Thyroid gland (tissue), 4 donors: Measurements from ENCODE around the gene IGF2R. TPM values are rescaled to one million over a fixed set of nuclear protein-coding genes. Genes with fewer than 3 reads are reported as not detected.

Experiments
- DNase-seq, 2 donors: peaks; one replicate each; pipeline ENCODE4 v3.0.0-alpha.2; 2019
- H3K27ac ChIP-seq, 3 donors: fragments of 200-600 bp; sonication (generic); 1 replicate in 2 of 3; 2 replicates in 1 of 3; pipeline ENCODE4 v1.5.1; 2016 to 2019; ENCODE audit warnings: mild to moderate bottlenecking in 1 of 3, moderate library complexity in 1 of 3
- H3K27me3 ChIP-seq: fragments of 200-600 bp; sonication (generic); one replicate; pipeline ENCODE4 v1.5.1; 2019
- H3K36me3 ChIP-seq, 2 donors: fragments of 200-600 bp; sonication (generic); one replicate each; pipeline ENCODE4 v1.5.1; 2016 to 2019
- H3K4me1 ChIP-seq, 2 donors: fragments of 200-600 bp; sonication (generic); one replicate each; pipeline ENCODE4 v1.5.1; 2017 to 2019
- H3K4me3 ChIP-seq, 3 donors: fragments of 200-600 bp; sonication (generic); replicated peaks in 1 of 3; 1 replicate in 2 of 3; 2 replicates in 1 of 3; pipeline ENCODE4 v1.5.1; 2016; ENCODE audit warnings: mild to moderate bottlenecking in 1 of 3
- H3K9me3 ChIP-seq: fragments of 200-600 bp; sonication (generic); one replicate; pipeline ENCODE4 v1.5.1; 2017
- POLR2A ChIP-seq, 2 donors: fragments of 450-650 bp; IDR thresholded peaks; one replicate each; pipeline ENCODE4 v1.6.1; 2017; ENCODE audit warnings: antibody characterized with exemption in 2 of 2, mild to moderate bottlenecking in 2 of 2, moderate library complexity in 1 of 2
- WGBS, 2 donors: methylation state at CpG; one replicate each; pipeline ENCODE4 v1.1.5; 2017; 5-methylcytosine and 5-hydroxymethylcytosine counted together
- intact Hi-C: fragments of 100-400 bp; cut with DNase I; formaldehyde crosslinking; loops from one replicate; pipeline ENCODE4 v1.15.1; 2023
- total RNA-seq, 4 donors: library from RNA; depleted of rRNA; stranded (reverse); fragments of >200 nt; gene quantifications; one replicate each; pipeline ENCODE4 v1.2.3, GENCODE V29; 2016
- TF ChIP-seq, protein P1 (sequence below), 6 experiments: fragments of 200-600 bp in 3 of 6; fragments of 450-650 bp in 3 of 6; sonication (generic) in 3 of 6; IDR thresholded peaks; one replicate each; pipeline ENCODE4 v1.5.1; 2016 to 2019; ENCODE audit warnings: antibody characterized with exemption in 6 of 6, mild to moderate bottlenecking in 2 of 6, inconsistent platforms in 1 of 6, moderate library complexity in 1 of 6

Gene IGF2R
- total RNA-seq, 4 donors from 2014 or later, result 82.1 to 104 (median 94.2) TPM

GRCh38 chr6:159981403-159982245 is 12.7 kb downstream of the IGF2R start:
- TF ChIP-seq, protein P1, sequence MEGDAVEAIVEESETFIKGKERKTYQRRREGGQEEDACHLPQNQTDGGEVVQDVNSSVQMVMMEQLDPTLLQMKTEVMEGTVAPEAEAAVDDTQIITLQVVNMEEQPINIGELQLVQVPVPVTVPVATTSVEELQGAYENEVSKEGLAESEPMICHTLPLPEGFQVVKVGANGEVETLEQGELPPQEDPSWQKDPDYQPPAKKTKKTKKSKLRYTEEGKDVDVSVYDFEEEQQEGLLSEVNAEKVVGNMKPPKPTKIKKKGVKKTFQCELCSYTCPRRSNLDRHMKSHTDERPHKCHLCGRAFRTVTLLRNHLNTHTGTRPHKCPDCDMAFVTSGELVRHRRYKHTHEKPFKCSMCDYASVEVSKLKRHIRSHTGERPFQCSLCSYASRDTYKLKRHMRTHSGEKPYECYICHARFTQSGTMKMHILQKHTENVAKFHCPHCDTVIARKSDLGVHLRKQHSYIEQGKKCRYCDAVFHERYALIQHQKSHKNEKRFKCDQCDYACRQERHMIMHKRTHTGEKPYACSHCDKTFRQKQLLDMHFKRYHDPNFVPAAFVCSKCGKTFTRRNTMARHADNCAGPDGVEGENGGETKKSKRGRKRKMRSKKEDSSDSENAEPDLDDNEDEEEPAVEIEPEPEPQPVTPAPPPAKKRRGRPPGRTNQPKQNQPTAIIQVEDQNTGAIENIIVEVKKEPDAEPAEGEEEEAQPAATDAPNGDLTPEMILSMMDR (IDR thresholded peaks at IDR 0.05), result no peak
- no peak for TF ChIP-seq POLR2A (IDR thresholded peaks at IDR 0.05)
- DNase-seq, result peak; percentile 36 to 46
- Histone ChIP-seq H3K36me3 (no peaks in the 10 kb centered on the region), H3K4me3 (no peak overlapping the region), H3K27me3 (no peaks in the 10 kb centered on the region), H3K4me1 (peaks cover 69 to 94% of the 10 kb centered on the region in 2 donors), H3K27ac (peak overlapping the region; percentile 75 to 83 (median 75)), H3K9me3 (no peaks in the 10 kb centered on the region)
- intact Hi-C loops, result no loop called here
- WGBS, 2 donors, result 44 to 49% methylated on average over 15 to 16 of the region's 16 CpGs

GRCh38 chr6:159982731-159983506 is 14.0 kb downstream of the IGF2R start:
- no peak for DNase-seq
- Histone ChIP-seq H3K36me3 (no peaks in the 10 kb centered on the region), H3K27me3 (no peaks in the 10 kb centered on the region), H3K4me3 (no peak overlapping the region), H3K4me1 (peaks cover 64 to 94% of the 10 kb centered on the region in 2 donors), H3K27ac (peak overlapping the region in 2 of 3 donors; percentile 75), H3K9me3 (no peaks in the 10 kb centered on the region)
- intact Hi-C loops, result no loop called here
- 72 to 79% methylated on average over 6 of the region's 6 CpGs for WGBS, 2 donors
- TF ChIP-seq, protein P1 (IDR thresholded peaks at IDR 0.05), result no peak
- no peak for TF ChIP-seq POLR2A (IDR thresholded peaks at IDR 0.05)

DNA sequence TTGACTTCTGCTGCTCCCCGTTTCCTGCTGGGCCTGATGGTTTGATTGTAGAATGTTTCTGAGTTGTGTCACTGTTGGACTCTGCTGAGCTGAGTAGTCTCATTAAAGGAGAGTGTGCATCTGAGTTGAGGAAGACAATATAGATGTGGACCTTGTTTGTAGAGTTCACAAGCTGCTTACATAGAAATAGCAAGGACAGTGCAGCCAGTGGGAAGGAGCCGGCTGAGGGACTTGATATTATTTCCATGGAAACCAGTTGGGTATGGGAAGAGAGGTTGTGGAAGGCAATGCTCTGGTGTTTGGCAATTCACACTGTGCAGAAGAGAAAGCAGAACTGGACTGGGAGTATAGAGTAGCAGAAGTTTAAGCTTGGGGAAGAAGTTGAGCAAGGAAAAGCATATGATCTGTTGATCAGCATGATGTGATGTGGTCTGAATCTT is 14.8 kb downstream of the IGF2R start:
- no peak overlapping the region for H3K4me3 ChIP-seq
- H3K27ac ChIP-seq, result peak overlapping the region in 2 of 3 donors; percentile 13
- intact Hi-C loops, result no loop called here
- no peak for DNase-seq
- 64 to 65% methylated on average over 2 of the region's 2 CpGs for WGBS, 2 donors
- peaks cover 67 to 94% of the 10 kb centered on the region in 2 donors for H3K4me1 ChIP-seq
- H3K27me3 ChIP-seq, result no peaks in the 10 kb centered on the region
- TF ChIP-seq, protein P1 (IDR thresholded peaks at IDR 0.05), result no peak
- TF ChIP-seq POLR2A (IDR thresholded peaks at IDR 0.05), result no peak
- H3K9me3 ChIP-seq, result no peaks in the 10 kb centered on the region
- H3K36me3 ChIP-seq, result no peaks in the 10 kb centered on the region

- H3K4me1 ChIP-seq, result peaks cover 67 to 94% of the 10 kb centered on the region in 2 donors
- H3K27me3 ChIP-seq, result no peaks in the 10 kb centered on the region
- intact Hi-C loops, result no loop called here
- no peak for TF ChIP-seq POLR2A (IDR thresholded peaks at IDR 0.05)
- TF ChIP-seq, protein P1 (IDR thresholded peaks at IDR 0.05), result no peak
- H3K36me3 ChIP-seq, result no peaks in the 10 kb centered on the region
- H3K27ac ChIP-seq, result no peak overlapping the region
- H3K4me3 ChIP-seq, result no peak overlapping the region
- DNase-seq, result no peak
- 86 to 92% methylated on average over 11 of the region's 11 CpGs for WGBS, 2 donors
- H3K9me3 ChIP-seq, result no peaks in the 10 kb centered on the region
These were observed 15.4 kb downstream of the IGF2R start for GRCh38 chr6:159984268-159984786.
